ENCODE data around the gene MGAT3. TPM values are rescaled to one million over a fixed set of nuclear protein-coding genes. Genes with fewer than 3 reads are reported as not detected.

MGAT3 gene
- total and polyA plus RNA-seq, 2 of the 8 experiments (the other 6 are each of a cell fraction or from before 2014, with no cell fraction given) = 4.3 to 9.2 TPM

- TF ChIP-seq CBX5 (IDR thresholded peaks at IDR 0.05; ENCODE audit: low read depth, low read length) = no peak
- TF ChIP-seq SIN3A (conservative IDR thresholded peaks at IDR 0.05 in 1 of 2, IDR thresholded peaks at IDR 0.05 in 1 of 2; ENCODE audit: low read depth in 1 of 2, low read length in 2 of 2) = 0 out of 4 replicates have a peak, but pooled peaks of 1 of the 2 experiments have one; percentile 85
- TF ChIP-seq TAF1 (IDR thresholded peaks at IDR 0.05; ENCODE audit: low read depth, low read length) = peak; percentile 60
- TF ChIP-seq CHD1 (IDR thresholded peaks at IDR 0.05; ENCODE audit: low read depth, low read length) = no peak
- no peak for TF ChIP-seq HDAC6 (IDR thresholded peaks at IDR 0.05; ENCODE audit: low read depth, low read length)
- no peak for TF ChIP-seq SP4 (IDR thresholded peaks at IDR 0.05; ENCODE audit: low read length)
- no peak for TF ChIP-seq TAF7 (optimal IDR thresholded peaks at IDR 0.05; ENCODE audit: borderline replicate concordance, low read depth, low read length)
- TF ChIP-seq JUN (IDR thresholded peaks at IDR 0.05; ENCODE audit: low read depth, low read length) = no peak
- TF ChIP-seq TCF12 (IDR thresholded peaks at IDR 0.05; ENCODE audit: low read depth, low read length) = no peak
- peak; percentile 63; the same call in 1 of the 2 replicates for TF ChIP-seq RBBP5 (IDR thresholded peaks at IDR 0.05; ENCODE audit: borderline replicate concordance, low read depth, low read length)
- TF ChIP-seq EZH2 (IDR thresholded peaks at IDR 0.05; ENCODE audit: low read depth, low read length, severe bottlenecking) = no peak
- TF ChIP-seq CEBPB (IDR thresholded peaks at IDR 0.05; ENCODE audit: low read depth, low read length) = no peak
- TF ChIP-seq EGR1 (IDR thresholded peaks at IDR 0.05; ENCODE audit: borderline replicate concordance, low read depth, low read length) = 0 out of 2 replicates have a peak, but pooled peaks have one; percentile 11
- TF ChIP-seq SIX5 (IDR thresholded peaks at IDR 0.05; ENCODE audit: low read depth, low read length) = no peak
- peak; percentile 37; the same call in 1 of the 2 replicates for TF ChIP-seq TBP (IDR thresholded peaks at IDR 0.05; ENCODE audit: low read depth, low read length)
- 0 out of 2 replicates have a peak, but pooled peaks have one; percentile 56 for TF ChIP-seq ATF2 (IDR thresholded peaks at IDR 0.05; ENCODE audit: low read length)
- peak; percentile 54; the same call in 1 of the 2 replicates for TF ChIP-seq CREB1 (IDR thresholded peaks at IDR 0.05)
- TF ChIP-seq SAP30 (IDR thresholded peaks at IDR 0.05; ENCODE audit: insufficient read depth, insufficient replicate concordance, low read length) = no peak
- no peak for TF ChIP-seq CBX8 (IDR thresholded peaks at IDR 0.05; ENCODE audit: borderline replicate concordance, low read depth, low read length)
- no peak for TF ChIP-seq RFX5 (IDR thresholded peaks at IDR 0.05; ENCODE audit: borderline replicate concordance, low read depth, low read length)
- TF ChIP-seq GABPA (IDR thresholded peaks at IDR 0.05; ENCODE audit: borderline replicate concordance, insufficient read depth, low read length) = peak; percentile 95
- no peak for TF ChIP-seq POU5F1 (IDR thresholded peaks at IDR 0.05; ENCODE audit: low read depth, low read length)
- TF ChIP-seq KDM5A (IDR thresholded peaks at IDR 0.05; ENCODE audit: low read length) = no peak
- peak; percentile 89 for TF ChIP-seq YY1 (IDR thresholded peaks at IDR 0.05; ENCODE audit: low read depth, low read length)
These were observed 45.4 kb downstream of the MGAT3 start, which contains the start of gene MIEF1 (continued) for GRCh38 chr22:39502109-39502788.

All from H1 (cell line).